Erythroblast (primary cell): ENCODE results near the gene LPAR3.

Source experiments
- GATA1 ChIP-seq: IDR thresholded peaks from 2 replicates; pipeline ENCODE4 v1.6.1; 2011; ENCODE audit warnings: low read depth, mild to moderate bottlenecking, control low read depth, low read length, moderate library complexity
- POLR2A ChIP-seq: IDR thresholded peaks from 2 replicates; pipeline ENCODE4 v1.6.1; 2011; ENCODE audit warnings: mild to moderate bottlenecking, low read length

- TF ChIP-seq POLR2A: no peak
- no peak for TF ChIP-seq GATA1
Observed at GRCh38 chr1:84781946-84782771, 110.8 kb downstream of the LPAR3 start.
